HEK293 (cell line): Measurements from ENCODE around the gene MMP25.

Experiments used
- CTCF ChIP-seq: fragments of 450-650 bp; formaldehyde crosslinking; IDR thresholded peaks from 2 replicates; pipeline ENCODE4 v1.5.1; 2016; ENCODE audit warnings: missing biosample characterization, missing genetic modification characterization
- PATZ1 ChIP-seq: fragments of 450-650 bp; formaldehyde crosslinking; IDR thresholded peaks from 2 replicates; pipeline ENCODE4 v1.5.1; 2016; ENCODE audit warnings: missing biosample characterization, missing genetic modification characterization
- PRDM10 ChIP-seq: fragments of 450-650 bp; formaldehyde crosslinking; IDR thresholded peaks from 2 replicates; pipeline ENCODE4 v1.5.1; 2016; ENCODE audit warnings: missing biosample characterization, missing genetic modification characterization
- REST ChIP-seq: fragments of 450-650 bp; formaldehyde crosslinking; IDR thresholded peaks from 2 replicates; pipeline ENCODE4 v1.5.1; 2016; ENCODE audit warnings: missing biosample characterization, missing genetic modification characterization
- YY2 ChIP-seq: fragments of 450-650 bp; formaldehyde crosslinking; IDR thresholded peaks from 2 replicates; pipeline ENCODE4 v1.5.1; 2016; ENCODE audit warnings: missing biosample characterization, missing genetic modification characterization
- ZBTB49 ChIP-seq: fragments of 450-650 bp; formaldehyde crosslinking; IDR thresholded peaks from 2 replicates; pipeline ENCODE4 v1.5.1; 2016; ENCODE audit warnings: missing biosample characterization, missing genetic modification characterization, low read depth
- ZBTB6 ChIP-seq: fragments of 450-650 bp; formaldehyde crosslinking; IDR thresholded peaks from 2 replicates; pipeline ENCODE4 v1.5.1; 2017; ENCODE audit warnings: missing biosample characterization, missing genetic modification characterization
- ZNF362 ChIP-seq: fragments of 450-650 bp; formaldehyde crosslinking; IDR thresholded peaks from 2 replicates; pipeline ENCODE4 v1.5.1; 2016; ENCODE audit warnings: missing biosample characterization, missing genetic modification characterization
- ZNF530 ChIP-seq: fragments of 450-650 bp; formaldehyde crosslinking; IDR thresholded peaks from 2 replicates; pipeline ENCODE4 v1.5.1; 2016; ENCODE audit warnings: low read depth, missing biosample characterization, missing genetic modification characterization
- ZNF701 ChIP-seq: fragments of 450-650 bp; formaldehyde crosslinking; IDR thresholded peaks from 2 replicates; pipeline ENCODE4 v1.5.1; 2016; ENCODE audit warnings: missing biosample characterization, missing genetic modification characterization
- ZNF707 ChIP-seq: fragments of 450-650 bp; formaldehyde crosslinking; IDR thresholded peaks from 2 replicates; pipeline ENCODE4 v1.5.1; 2016; ENCODE audit warnings: missing biosample characterization, missing genetic modification characterization
- ZNF747 ChIP-seq: fragments of 450-650 bp; formaldehyde crosslinking; IDR thresholded peaks from 2 replicates; pipeline ENCODE4 v1.5.1; 2016; ENCODE audit warnings: missing biosample characterization, missing genetic modification characterization
- ZSCAN23 ChIP-seq: fragments of 450-650 bp; formaldehyde crosslinking; IDR thresholded peaks from 2 replicates; pipeline ENCODE4 v1.5.1; 2016; ENCODE audit warnings: missing biosample characterization, missing genetic modification characterization

- no peak for TF ChIP-seq PATZ1 (tag by site-specific recombination)
- TF ChIP-seq ZNF701 = no peak
- no peak for TF ChIP-seq PRDM10 (tag by site-specific recombination)
- TF ChIP-seq ZBTB6 (tag by site-specific recombination) = no peak
- TF ChIP-seq ZNF530 (tag by site-specific recombination) = no peak
- TF ChIP-seq ZNF707 = no peak
- no peak for TF ChIP-seq CTCF (tag by site-specific recombination)
- TF ChIP-seq ZNF747 (tag by site-specific recombination) = no peak
- TF ChIP-seq REST (tag by site-specific recombination) = no peak
- no peak for TF ChIP-seq ZNF362 (tag by site-specific recombination)
- TF ChIP-seq ZBTB49 (tag by site-specific recombination) = no peak
- TF ChIP-seq ZSCAN23 (tag by site-specific recombination) = no peak
- no peak for TF ChIP-seq YY2 (tag by site-specific recombination)
These were observed 25.3 kb downstream of the MMP25 start for GRCh38 chr16:3071655-3072054.
